Activated CD4-positive, alpha-beta T cell treated with anti-CD3 and anti-CD28 coated beads for 24 hours (primary cell): ENCODE results near the gene LRP1.

Experiments used
- DNase-seq, 2 donors: peaks; one replicate each; pipeline ENCODE4 v3.0.0-alpha.2; 2020; ENCODE audit warnings: low read depth in 2 of 2

LRP1 gene

DNA sequence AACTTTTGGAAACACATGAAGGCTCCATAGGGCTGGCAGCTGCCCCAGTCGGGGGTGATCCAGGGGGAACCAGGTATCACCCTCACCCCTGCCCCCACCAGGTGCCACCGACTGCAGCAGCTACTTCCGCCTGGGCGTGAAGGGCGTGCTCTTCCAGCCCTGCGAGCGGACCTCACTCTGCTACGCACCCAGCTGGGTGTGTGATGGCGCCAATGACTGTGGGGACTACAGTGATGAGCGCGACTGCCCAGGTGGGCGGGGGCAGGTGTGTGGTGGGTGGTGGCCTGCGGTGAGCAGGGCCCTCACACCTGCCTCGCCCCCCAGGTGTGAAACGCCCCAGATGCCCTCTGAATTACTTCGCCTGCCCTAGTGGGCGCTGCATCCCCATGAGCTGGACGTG lies 66.0 kb downstream of the LRP1 start:
- no peak for DNase-seq

DNA sequence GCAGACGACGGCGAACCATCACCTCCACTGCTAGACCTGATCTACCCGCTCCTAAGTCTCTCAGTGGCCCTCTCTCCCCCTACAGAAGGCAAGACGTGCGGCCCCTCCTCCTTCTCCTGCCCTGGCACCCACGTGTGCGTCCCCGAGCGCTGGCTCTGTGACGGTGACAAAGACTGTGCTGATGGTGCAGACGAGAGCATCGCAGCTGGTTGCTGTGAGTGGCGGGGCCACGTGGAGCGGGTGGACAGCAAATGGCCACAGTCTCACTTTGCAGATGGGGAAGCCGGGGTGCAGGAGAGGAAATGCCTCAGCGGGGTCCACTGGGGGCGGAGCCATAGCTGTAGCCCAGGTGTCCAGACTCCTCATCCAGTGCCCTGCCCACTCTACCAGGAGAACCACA lies 66.9 kb downstream of the LRP1 start:
- no peak for DNase-seq

DNA sequence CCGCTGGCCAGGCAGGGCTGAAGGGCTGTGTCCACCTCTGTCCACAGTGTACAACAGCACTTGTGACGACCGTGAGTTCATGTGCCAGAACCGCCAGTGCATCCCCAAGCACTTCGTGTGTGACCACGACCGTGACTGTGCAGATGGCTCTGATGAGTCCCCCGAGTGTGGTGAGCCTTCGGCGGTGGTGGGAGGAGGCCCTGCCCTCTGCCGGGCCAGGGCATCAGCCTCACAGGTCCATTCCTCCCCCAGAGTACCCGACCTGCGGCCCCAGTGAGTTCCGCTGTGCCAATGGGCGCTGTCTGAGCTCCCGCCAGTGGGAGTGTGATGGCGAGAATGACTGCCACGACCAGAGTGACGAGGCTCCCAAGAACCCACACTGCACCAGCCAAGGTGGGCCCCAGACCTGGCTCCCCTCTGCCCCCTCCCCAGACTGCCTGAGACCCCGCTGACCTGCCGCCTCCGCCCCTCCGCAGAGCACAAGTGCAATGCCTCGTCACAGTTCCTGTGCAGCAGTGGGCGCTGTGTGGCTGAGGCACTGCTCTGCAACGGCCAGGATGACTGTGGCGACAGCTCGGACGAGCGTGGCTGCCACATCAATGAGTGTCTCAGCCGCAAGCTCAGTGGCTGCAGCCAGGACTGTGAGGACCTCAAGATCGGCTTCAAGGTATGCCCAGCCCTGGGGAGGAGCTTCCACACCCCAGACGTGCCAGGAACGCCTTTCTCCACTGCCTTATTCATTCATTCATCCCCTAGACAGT lies 67.5 kb downstream of the LRP1 start:
- no peak for DNase-seq

DNA sequence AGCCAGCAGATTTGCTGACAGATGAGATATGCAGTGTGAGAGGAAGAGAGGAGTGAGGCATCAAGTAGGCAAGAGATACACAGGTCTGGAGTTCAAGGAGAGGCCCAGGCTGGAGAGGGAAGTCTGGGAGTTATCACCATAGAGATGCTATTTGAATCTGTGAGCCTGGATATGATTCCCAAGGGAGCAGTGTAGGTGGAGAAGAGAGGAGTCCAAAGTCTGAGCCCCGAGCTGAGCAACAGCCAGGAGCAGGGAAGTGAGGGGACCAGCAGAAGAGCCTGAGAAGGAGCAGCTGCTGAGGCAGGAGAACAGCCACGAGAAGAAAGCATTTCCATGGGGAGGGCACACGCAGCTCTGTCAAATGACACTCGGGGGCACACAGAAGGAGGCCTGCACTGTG lies 68.2 kb downstream of the LRP1 start:
- no peak for DNase-seq

DNA sequence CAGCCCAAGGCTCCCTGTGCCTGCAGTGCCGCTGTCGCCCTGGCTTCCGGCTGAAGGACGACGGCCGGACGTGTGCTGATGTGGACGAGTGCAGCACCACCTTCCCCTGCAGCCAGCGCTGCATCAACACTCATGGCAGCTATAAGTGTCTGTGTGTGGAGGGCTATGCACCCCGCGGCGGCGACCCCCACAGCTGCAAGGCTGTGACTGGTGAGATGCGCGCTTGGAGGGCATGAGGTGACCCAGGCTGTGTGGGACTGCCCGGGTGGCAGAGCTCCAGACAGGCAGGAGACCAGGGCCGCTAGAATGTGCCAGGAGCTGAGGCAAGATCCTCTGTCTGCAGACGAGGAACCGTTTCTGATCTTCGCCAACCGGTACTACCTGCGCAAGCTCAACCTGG lies 68.7 kb downstream of the LRP1 start:
- DNase-seq: no peak

DNA sequence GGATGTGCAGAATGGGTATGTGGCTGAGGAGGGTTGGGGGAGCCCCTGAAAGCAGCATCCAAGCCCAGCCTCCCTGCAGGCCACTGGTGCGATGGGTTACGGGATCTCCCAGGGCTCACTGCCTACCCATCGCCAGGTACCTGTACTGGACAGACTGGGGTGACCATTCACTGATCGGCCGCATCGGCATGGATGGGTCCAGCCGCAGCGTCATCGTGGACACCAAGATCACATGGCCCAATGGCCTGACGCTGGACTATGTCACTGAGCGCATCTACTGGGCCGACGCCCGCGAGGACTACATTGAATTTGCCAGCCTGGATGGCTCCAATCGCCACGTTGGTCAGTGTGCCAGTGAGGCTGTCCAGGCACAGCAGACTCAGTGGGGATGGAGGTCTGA lies 70.0 kb downstream of the LRP1 start:
- DNase-seq: no peak

DNA sequence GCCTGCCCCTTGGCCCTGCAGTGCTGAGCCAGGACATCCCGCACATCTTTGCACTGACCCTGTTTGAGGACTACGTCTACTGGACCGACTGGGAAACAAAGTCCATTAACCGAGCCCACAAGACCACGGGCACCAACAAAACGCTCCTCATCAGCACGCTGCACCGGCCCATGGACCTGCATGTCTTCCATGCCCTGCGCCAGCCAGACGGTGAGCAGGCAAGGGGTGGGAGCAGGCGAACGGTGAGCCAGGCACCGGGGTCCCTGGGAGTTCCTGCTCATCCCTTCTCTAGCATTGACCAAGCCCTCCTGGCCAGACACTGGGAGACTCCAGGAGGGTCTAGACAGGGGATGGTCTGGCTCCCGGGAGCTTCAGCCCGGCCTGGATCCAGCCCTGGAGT lies 70.9 kb downstream of the LRP1 start:
- DNase-seq: no peak

DNA sequence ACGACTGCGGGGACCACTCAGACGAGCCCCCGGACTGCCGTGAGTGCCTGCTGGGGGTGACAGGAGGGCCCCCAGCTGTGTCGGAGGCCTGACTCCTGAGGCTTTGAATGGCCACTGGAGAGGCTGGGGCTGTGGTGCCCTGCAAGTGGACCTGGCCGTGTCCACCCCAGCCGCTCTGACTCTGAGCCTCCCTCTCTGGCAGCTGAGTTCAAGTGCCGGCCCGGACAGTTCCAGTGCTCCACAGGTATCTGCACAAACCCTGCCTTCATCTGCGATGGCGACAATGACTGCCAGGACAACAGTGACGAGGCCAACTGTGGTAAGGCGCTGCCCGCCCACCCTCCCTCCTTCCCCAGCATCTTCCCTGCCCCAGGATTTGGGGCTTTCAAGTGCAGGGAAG lies 72.2 kb downstream of the LRP1 start:
- no peak for DNase-seq

DNA sequence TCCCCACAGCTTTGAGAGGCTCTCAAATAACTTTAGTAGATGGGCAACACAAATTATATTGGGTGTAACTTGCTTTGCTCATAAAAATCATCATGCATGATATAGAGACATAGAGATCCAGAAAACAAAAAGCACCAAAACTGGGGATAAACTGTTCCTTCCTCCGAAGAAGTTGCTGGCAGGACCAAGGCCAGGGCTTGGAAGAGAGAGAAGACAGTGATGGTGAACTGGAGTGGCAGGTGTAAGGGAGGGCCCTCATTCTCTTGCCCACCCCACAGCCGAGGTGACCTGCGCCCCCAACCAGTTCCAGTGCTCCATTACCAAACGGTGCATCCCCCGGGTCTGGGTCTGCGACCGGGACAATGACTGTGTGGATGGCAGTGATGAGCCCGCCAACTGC lies 72.9 kb downstream of the LRP1 start:
- DNase-seq: no peak

DNA sequence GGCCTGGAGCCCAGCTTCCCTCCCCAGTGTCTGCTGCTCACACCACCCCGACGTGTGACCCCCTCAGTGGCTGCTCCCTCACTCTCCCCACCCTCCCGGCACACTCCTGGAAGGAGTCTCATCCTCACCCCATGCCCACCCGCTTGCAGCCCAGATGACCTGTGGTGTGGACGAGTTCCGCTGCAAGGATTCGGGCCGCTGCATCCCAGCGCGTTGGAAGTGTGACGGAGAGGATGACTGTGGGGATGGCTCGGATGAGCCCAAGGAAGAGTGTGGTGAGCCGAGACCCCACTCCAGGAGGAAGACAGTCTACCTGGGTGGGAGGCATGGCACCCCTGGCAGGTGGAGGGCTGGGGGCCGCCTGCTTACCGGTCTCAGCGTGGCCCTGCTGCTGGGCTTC lies 73.3 kb downstream of the LRP1 start:
- DNase-seq: no peak

DNA sequence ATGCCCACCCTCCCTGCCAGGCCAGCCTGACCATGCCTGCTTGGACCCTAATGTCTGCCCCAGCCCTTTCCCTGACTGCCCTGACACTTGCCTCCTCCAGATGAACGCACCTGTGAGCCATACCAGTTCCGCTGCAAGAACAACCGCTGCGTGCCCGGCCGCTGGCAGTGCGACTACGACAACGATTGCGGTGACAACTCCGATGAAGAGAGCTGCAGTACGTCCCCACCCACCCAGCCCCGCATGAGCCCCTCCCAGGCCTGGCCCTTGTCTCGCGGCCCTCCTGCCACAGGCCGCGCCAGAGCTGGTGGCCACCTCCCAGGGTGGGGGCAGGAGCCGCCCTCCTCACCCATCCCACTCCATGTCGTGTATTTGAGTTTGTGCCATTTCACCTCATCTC lies 74.0 kb downstream of the LRP1 start:
- DNase-seq: no peak

DNA sequence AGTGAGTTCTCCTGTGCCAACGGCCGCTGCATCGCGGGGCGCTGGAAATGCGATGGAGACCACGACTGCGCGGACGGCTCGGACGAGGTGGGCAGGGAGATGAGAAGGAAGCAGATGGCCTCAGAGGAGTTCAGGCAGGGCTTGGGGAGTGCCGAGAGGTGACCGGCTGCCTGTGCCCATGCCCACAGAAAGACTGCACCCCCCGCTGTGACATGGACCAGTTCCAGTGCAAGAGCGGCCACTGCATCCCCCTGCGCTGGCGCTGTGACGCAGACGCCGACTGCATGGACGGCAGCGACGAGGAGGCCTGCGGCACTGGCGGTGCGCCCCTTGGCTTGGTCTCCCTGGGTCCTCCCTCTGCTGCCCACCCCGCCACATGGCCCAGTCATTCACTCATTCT lies 74.9 kb downstream of the LRP1 start:
- DNase-seq: no peak

DNA sequence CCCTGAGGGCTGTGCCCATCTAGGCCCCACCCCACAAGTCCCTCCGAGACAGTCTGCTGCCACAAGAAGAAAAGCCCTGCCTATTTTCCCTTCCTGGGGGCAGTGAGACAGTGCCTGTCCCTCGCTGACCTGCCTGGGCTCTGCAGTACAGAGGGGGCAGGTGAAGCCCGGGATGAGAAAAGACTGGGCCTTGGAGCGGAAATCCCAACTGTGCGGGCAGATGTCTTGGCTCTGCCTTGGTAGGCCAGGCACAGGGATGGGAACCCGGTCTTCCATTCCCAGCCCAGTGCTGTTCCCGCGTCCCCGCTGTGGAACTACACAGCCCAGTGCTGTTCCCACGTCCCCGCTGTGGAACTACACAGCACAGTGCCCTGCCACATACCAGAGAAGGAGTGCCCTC lies 75.5 kb downstream of the LRP1 start:
- DNase-seq: no peak

DNA sequence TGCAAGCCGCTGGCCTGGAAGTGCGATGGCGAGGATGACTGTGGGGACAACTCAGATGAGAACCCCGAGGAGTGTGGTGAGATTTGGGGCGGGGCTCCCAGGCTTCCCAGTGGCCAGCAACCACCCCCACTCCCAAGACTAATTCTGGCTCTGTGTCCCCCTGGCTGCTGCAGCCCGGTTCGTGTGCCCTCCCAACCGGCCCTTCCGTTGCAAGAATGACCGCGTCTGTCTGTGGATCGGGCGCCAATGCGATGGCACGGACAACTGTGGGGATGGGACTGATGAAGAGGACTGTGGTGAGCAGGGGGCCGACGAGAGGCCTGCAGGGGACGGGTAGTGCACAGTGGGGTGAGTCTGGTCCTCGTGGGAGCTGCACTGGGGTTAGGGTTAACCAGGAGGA lies 76.2 kb downstream of the LRP1 start:
- DNase-seq: no peak

DNA sequence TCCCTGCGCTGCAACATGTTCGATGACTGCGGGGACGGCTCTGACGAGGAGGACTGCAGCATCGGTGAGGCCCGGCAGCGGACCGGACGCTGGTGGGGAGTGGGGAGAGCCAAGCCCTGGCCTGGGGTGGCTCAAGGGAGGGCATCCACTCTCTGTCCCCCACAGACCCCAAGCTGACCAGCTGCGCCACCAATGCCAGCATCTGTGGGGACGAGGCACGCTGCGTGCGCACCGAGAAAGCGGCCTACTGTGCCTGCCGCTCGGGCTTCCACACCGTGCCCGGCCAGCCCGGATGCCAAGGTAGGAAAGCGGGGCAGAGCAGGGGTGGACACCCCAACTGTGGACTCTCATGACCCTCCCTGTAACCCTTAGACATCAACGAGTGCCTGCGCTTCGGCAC lies 76.9 kb downstream of the LRP1 start:
- no peak for DNase-seq

DNA sequence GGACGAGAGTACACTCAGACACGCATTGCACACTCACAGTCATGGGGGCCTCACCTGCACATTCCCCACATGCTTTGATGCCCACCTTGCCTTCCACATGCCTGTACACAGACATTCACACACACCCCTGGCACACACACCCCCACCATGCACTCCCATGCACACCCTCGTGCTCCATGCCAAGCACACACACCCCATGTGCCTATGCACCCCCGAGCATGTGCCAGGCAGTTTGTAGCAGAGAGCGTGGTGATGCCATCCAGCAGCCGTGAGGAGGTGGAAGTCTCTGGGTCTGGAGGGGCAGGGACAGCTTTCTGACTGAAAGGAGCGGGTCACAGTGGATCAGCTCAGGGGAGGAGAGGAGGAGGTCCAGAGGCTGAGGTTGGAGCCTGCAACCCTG lies 77.6 kb downstream of the LRP1 start:
- no peak for DNase-seq

DNA sequence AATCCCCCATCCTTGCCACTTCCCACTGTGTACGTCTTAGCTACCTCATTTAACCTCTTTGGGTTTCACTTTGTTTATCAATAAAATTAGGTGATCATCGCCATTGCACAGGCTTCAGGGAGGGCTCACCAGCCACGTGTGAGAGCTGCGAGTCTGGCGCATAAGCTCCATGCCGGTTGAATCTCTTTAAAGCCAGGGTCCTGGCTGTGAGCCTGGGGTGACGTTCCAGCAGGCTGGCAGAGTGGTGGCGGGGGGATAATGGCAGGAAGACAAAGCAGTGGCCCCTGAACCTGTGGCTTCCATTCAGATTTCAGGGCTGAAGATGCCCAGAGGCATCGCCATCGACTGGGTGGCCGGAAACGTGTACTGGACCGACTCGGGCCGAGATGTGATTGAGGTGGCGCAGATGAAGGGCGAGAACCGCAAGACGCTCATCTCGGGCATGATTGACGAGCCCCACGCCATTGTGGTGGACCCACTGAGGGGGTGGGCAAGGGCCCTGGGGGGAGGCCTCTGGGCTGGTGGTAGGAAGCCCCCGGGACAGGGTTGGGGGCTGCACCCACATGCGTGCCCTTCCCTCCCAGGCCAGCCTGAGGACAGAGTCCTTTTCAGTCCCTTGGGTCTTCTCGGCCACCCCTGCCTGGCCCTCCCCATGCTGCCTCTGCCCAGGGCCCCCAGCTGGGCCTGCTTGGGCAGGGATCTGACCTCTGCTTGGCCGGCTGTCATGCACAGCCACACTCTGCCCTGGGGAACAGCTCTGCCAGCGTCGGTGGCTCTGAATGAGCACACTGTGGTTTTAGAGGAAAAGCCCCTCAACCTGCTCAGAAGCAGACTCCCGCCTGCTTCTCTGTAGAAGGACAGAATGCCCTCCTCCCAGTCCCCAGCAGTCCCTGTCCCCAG lies 79.7 kb downstream of the LRP1 start:
- no peak for DNase-seq

DNA sequence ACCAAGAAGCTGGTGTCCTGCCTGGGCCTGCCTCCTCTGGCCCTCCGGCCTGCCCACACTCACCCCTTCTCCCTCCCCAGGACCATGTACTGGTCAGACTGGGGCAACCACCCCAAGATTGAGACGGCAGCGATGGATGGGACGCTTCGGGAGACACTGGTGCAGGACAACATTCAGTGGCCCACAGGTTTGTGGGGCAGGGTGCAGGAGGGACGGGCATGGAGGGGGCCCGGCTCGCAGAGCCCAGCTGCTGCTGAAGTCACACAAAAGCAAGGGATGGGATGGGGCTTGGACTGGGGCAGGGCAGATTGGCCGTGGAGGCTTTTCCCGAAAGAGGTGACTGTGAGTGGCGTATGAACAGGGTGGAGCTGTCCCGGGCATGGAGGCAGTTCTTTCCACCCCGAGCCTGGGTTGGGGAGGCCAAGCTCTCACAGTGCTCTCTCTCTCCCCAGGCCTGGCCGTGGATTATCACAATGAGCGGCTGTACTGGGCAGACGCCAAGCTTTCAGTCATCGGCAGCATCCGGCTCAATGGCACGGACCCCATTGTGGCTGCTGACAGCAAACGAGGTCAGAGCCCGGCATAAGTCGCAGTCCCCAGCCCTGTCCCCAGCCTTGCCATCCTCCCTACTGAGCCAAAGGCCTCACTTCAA lies 80.5 kb downstream of the LRP1 start:
- no peak for DNase-seq

DNA sequence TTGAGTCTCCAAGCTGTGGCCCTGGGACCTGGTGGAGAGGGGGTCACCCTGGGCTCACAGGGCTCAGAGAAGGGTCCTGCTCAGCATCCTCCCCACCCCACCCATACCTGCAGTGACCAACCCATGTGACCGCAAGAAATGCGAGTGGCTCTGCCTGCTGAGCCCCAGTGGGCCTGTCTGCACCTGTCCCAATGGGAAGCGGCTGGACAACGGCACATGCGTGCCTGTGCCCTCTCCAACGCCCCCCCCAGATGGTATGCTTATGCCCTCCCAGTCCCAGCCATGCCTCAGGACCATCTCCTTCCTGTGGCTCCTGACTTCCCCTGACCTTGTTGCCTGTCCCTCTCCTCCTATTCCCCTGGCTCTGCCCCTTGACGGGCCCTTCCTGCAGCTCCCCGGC lies 81.6 kb downstream of the LRP1 start:
- no peak for DNase-seq

DNA sequence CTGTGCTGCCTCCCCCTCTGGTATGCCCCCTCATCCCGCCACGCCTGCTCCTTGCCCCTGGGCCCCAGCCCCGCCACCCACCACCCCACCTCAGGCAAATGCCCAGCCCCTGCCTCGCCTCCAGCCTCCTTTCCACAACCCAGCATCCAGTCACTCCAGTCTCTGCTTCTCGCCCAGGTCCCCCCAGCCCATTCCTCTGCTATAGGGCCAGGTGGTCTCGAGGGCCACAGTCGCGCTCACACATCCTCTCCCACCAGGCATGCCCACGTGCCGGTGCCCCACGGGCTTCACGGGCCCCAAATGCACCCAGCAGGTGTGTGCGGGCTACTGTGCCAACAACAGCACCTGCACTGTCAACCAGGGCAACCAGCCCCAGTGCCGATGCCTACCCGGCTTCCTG lies 82.2 kb downstream of the LRP1 start:
- no peak for DNase-seq

DNA sequence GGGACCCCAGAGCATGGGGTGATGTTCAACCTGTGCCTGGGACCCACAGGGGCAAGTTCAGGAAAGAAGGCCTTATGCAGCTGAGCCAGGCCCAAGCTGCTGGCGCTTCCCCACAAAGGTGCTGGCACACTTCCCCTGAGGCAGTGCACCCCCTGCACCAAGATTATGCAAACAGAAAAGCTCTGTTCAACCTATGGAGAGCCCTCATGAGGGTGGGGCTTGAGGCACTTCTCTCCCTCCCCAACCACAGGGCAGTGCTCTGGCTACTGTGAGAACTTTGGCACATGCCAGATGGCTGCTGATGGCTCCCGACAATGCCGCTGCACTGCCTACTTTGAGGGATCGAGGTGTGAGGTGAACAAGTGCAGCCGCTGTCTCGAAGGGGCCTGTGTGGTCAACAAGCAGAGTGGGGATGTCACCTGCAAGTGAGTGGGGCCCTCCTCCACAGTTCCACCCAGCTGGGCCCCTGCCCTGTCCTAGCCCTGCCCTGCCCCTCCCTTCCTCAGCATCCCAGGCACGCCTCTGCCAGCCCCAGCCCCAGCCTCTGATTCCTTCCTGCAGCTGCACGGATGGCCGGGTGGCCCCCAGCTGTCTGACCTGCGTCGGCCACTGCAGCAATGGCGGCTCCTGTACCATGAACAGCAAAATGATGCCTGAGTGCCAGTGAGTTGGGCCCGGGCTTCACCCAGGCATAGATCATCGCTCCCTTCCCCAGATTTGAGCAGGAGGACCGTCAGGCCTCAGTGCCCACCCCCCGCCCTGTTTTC lies 82.8 kb downstream of the LRP1 start:
- DNase-seq: no peak
